ENCODE measurements around the gene PCBP2. TPM values are rescaled to one million over a fixed set of nuclear protein-coding genes. Genes with fewer than 3 reads are reported as not detected.

PCBP2 gene
- total and polyA plus RNA-seq, 2 of the 4 experiments (the other 2 are of a cell fraction) = 190 to 586 TPM

DNA sequence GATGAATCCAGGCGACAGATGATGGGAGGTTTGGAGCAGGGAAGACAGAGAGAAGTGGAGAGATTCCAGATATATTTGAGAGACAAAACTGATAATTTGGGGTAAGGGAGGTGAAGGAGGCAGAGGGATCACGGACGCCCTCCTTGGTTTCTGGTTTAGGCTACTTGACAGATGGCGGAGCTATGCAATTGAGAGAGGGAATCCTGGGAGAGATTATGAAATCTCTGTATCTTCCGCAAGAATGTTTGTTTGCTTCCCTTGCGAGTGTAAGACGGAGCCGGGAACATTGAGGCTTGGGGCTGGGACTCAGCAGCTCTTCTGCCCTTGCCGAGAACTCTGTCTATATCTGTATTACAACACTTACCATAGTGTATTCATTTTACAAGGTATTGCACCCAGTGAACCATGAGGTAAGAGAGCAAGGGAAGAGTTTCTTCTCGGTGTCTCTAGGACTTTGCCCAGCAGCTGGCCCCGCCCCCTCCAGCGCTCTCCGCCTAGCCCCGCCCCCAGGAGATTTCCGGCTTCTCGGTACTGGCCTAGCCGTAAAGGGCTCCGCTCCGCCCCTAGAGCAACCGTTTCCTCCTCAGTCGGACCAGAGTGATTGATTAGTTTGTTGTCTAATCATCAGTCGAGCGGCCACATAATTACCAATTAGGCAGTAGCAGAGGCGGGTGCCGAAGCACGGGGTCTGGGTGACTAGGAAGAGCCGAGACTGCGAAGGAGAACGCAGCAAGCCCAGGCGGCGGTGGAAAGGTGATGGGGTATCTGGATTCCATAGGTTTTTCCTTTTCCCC, 10.7 kb upstream of the PCBP2 start, which contains the start of gene PRR13:
TSS of gene PRR13 (plus strand) at position 695 of the 794 bp plus-strand sequence. CDS start 981 bp downstream, outside the sequence.
- Histone ChIP-seq H3K36me3 (ENCODE audit: control insufficient read depth, insufficient read depth, low read length) (peaks cover 13% of the 10 kb centered on the region; the same call in 1 of the 2 replicates), H3K9me3 (ENCODE audit: control insufficient read depth, insufficient read depth, low read length) (no peaks in the 10 kb centered on the region), H3K14ac (replicated peaks; ENCODE audit: low read depth, low read length) (peak within 1 kb of the TSS; percentile 98), H2AK9ac (replicated peaks; ENCODE audit: low read depth, low read length, poor library complexity) (peak within 1 kb of the TSS; percentile 92), H2AK5ac (ENCODE audit: low read depth, low read length) (peak within 1 kb of the TSS; percentile 75), H3K23ac (ENCODE audit: low read depth, low read length) (peak within 1 kb of the TSS; percentile 97), H2BK5ac (ENCODE audit: low read depth, low read length, poor library complexity, severe bottlenecking) (peak within 1 kb of the TSS; percentile 95), H3K79me1 (ENCODE audit: low read depth in 1 of 2, low read length in 2 of 2) (peaks cover 22 to 32% of the 10 kb centered on the region in 2 experiments), H3K4me3 (ENCODE audit: insufficient read depth, low read depth, low read length) (peak within 1 kb of the TSS; percentile 86), H2BK120ac (ENCODE audit: low read depth, low read length) (peak within 1 kb of the TSS; percentile 77), H2AFZ (replicated peaks; ENCODE audit: low read length, poor library complexity) (peak within 1 kb of the TSS; percentile 87), H3K27me3 (ENCODE audit: control insufficient read depth, insufficient read depth, low read length) (no peaks in the 10 kb centered on the region), H2BK20ac (ENCODE audit: low read depth, low read length) (peak within 1 kb of the TSS; percentile 52), H3K4me1 (ENCODE audit: control insufficient read depth, insufficient read depth, low read length) (peaks cover 8% of the 10 kb centered on the region), H4K91ac (ENCODE audit: insufficient read depth, low read depth, low read length) (peak within 1 kb of the TSS; percentile 79), H3K9ac (ENCODE audit: low read depth, low read length) (peak within 1 kb of the TSS; percentile 88), H3K4me2 (ENCODE audit: low read depth, low read length) (peak within 1 kb of the TSS; percentile 97), H2BK15ac (ENCODE audit: low read depth, low read length) (peak within 1 kb of the TSS; percentile 80; the same call in 2 of the 3 replicates), H4K5ac (ENCODE audit: low read depth, low read length) (peak within 1 kb of the TSS; percentile 95), H3K4ac (ENCODE audit: low read depth, low read length) (peak within 1 kb of the TSS; percentile 93), H3K56ac (ENCODE audit: extremely low read depth, insufficient read depth, low read length) (peak within 1 kb of the TSS; percentile 91), H3K27ac (ENCODE audit: insufficient read depth, low read length) (peak within 1 kb of the TSS; percentile 92), H4K8ac (ENCODE audit: low read depth in 2 of 2, low read length in 2 of 2) (peak within 1 kb of the TSS; percentile 65 to 96), H4K20me1 (ENCODE audit: insufficient read depth, low read length) (no peaks in the 10 kb centered on the region), H3K18ac (ENCODE audit: low read depth, low read length) (peak within 1 kb of the TSS; percentile 94), H3K9me1 (ENCODE audit: insufficient read depth, low read length) (no peaks in the 10 kb centered on the region; the same call in 1 of the 2 replicates)
- DNase-seq (peak; percentile 99), ATAC-seq (ENCODE audit: low read depth) (peak; percentile 99)
- TF ChIP-seq, protein P1, sequence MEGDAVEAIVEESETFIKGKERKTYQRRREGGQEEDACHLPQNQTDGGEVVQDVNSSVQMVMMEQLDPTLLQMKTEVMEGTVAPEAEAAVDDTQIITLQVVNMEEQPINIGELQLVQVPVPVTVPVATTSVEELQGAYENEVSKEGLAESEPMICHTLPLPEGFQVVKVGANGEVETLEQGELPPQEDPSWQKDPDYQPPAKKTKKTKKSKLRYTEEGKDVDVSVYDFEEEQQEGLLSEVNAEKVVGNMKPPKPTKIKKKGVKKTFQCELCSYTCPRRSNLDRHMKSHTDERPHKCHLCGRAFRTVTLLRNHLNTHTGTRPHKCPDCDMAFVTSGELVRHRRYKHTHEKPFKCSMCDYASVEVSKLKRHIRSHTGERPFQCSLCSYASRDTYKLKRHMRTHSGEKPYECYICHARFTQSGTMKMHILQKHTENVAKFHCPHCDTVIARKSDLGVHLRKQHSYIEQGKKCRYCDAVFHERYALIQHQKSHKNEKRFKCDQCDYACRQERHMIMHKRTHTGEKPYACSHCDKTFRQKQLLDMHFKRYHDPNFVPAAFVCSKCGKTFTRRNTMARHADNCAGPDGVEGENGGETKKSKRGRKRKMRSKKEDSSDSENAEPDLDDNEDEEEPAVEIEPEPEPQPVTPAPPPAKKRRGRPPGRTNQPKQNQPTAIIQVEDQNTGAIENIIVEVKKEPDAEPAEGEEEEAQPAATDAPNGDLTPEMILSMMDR (conservative IDR thresholded peaks at IDR 0.05; ENCODE audit: low read depth, low read length) = no peak
- TF ChIP-seq CEBPB (IDR thresholded peaks at IDR 0.05; ENCODE audit: low read depth, low read length) = peak; percentile 89
- TF ChIP-seq USF2 (IDR thresholded peaks at IDR 0.05; ENCODE audit: low read depth, low read length) = peak; percentile 61; the same call in 1 of the 2 replicates
- TF ChIP-seq RFX5 (IDR thresholded peaks at IDR 0.05; ENCODE audit: low read depth, low read length) = no peak
- TF ChIP-seq POLR2A (IDR thresholded peaks at IDR 0.05; ENCODE audit: low read depth, low read length) = peak; percentile 92
- TF ChIP-seq MXI1 (IDR thresholded peaks at IDR 0.05; ENCODE audit: borderline replicate concordance, low read depth, low read length) = peak; percentile 40; the same call in 1 of the 2 replicates
- TF ChIP-seq MAZ (IDR thresholded peaks at IDR 0.05; ENCODE audit: borderline replicate concordance, low read depth, low read length) = peak; percentile 38; the same call in 1 of the 2 replicates
- WGBS, 2 experiments (ENCODE audit: extremely low coverage in 2 of 2, insufficient read length in 1 of 2) = 5% methylated on average over 7 of the region's 31 CpGs; no CpG with 5 or more reads in 1 of the 2 experiments
- in situ Hi-C loops (cut with MboI; ENCODE audit: low sequenced_read_pairs) (no loop called here), dilution Hi-C loops (cut with HindIII; ENCODE audit: low sequenced_read_pairs, unreplicated experiment) (no loop called here), intact Hi-C loops (cut with micrococcal nuclease) (no loop called here)
- BruUV-seq (replicated peaks) = no TSS peak
- POLR2A ChIA-PET (ENCODE audit: unreplicated experiment) = interaction anchor here (0.5 to 0.8 kb wide), 3 partner anchors 14 to 189 kb away, joined by 3 to 4 read pairs (median 4); no protein-coding TSS in a partner anchor
- CTCF ChIA-PET = interaction anchor here (1.0 kb wide), 2 partner anchors 20 to 120 kb away, joined by 3 to 5 read pairs; partner anchors contain the start of gene AAAS

Measured in IMR-90 (cell line).